NCI-H2107 (cell line): Measurements from ENCODE around the gene ABCA2.
"Not testable (repeated sequence)": the region's sequence is repeated elsewhere in the genome, so short reads cannot be mapped to it uniquely, and the experiment has no call there.

Source experiments
- DNase-seq: peaks from one replicate; lab custom pipeline; 2025; lab: John Stamatoyannopoulos, UW

Gene ABCA2

GRCh38 chr9:137014166-137014565 lies 13.9 kb downstream of the ABCA2 start:
- DNase-seq: no peak

DNA sequence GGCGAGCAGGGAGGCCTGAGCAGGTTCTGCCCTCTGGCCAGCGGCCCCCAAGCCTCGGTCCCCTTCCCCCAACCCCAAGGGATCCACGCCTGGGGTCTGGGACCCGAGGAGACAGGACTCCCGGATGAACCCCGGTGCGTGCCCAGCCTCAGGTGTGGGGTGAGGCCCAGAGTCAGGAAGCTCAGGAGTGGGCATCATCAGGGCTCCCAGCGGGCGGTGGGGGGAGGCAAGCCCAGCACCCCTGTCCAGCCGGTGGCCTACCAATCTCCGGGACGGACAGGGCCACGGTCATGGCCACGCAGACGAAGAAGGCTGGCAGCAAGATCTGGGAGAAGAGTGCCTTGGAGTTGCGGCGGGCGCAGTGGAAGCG lies 14.5 kb downstream of the ABCA2 start:
- DNase-seq: no peak

DNA sequence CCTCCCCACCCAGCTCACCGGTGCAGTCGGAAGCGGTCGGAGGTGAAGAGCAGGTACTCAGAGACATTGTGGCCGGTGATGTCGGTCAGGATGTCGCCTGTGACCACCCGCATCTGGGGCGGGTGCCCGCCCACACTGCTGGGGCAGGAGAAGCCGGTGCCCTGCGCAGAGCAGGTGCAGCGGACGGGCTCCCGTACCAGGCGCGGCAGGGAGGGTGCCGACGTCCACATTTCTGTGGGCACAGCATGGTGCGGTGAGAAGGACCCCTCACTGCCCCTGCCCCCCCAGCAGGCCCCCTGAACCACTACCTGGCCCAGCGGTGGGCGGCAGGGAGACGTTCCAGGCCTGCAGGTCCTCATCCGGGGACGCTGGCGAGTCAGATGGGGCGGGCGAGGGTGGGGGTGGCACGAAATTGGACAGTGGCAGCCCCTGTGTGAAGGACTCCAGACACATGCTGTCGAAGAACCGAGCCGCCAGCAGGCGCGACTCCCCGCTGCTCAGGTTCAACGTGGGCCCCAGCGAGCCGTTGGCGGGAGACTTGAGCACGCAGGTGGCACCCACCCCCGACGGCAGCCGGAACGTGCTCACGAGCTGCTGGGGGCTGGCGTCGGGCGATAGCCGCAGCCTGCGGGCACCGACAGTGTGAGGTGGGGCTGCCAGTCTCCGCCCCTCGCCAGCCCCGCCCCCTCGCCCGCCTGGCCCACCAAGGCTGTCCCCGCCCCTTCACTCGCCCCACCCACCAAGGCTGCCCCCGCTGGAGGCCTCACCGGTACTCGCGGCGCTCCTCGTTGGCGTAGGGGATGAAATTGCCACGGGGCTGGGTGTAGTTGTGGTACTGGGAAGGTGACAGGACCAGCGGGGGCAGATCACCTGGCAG lies 15.1 kb downstream of the ABCA2 start:
- DNase-seq: no peak

DNA sequence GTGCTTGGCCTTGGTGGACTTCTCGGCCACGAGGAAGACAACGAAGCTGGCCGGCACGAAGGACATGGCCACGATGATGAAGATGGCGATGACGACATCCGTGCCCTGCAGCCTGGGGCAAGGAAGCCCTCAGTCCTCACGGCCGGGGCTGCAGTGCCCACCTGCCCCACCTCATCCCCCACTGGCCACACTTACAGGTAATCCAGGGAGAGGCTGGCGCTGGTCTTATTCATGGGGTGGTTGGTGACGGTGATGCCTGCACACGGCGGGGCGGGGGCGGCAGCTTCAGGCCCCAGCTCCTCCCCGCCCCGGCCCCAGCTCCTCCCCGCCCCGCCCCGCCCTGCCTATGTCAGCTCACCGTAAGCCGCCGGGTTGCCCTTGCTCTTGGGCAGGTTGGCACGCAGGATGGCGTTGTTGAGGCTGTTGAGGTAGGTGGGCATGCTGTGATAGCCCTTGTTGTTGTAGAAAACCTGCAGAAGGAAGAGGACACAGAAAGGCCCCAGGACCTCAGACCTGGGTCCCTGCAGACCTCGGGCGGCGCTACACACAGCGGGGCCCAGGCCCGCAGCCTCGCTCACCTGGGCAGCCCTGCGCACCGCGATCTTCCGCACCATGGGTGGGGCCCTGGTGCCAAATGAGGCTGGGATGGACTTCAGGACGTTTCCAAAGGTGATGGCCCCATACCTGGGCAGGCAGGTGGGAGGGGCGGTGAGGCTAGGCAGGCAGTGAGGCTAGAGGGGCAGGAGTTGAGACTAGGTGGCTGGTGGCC lies 15.9 kb downstream of the ABCA2 start:
- no peak for DNase-seq

DNA sequence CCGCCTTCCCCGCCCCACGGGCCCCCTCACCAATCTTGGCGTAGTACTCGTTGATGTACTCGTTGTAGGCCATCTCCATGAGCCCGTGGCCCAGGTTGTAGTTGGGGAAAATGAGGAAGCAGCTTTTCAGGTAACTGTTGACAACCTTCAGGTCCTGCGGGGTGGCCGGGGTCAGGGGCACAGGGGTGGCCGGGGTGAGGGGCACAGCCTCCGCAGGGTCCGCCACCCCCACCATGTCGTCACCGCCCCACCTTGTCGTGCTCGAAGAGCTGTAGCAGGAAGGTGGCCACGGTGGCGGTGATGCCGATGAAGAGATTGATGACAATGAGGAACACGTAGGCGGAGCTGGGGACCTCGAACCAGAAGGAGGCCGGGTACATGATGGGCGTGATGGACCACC lies 16.9 kb downstream of the ABCA2 start:
- no peak for DNase-seq

DNA sequence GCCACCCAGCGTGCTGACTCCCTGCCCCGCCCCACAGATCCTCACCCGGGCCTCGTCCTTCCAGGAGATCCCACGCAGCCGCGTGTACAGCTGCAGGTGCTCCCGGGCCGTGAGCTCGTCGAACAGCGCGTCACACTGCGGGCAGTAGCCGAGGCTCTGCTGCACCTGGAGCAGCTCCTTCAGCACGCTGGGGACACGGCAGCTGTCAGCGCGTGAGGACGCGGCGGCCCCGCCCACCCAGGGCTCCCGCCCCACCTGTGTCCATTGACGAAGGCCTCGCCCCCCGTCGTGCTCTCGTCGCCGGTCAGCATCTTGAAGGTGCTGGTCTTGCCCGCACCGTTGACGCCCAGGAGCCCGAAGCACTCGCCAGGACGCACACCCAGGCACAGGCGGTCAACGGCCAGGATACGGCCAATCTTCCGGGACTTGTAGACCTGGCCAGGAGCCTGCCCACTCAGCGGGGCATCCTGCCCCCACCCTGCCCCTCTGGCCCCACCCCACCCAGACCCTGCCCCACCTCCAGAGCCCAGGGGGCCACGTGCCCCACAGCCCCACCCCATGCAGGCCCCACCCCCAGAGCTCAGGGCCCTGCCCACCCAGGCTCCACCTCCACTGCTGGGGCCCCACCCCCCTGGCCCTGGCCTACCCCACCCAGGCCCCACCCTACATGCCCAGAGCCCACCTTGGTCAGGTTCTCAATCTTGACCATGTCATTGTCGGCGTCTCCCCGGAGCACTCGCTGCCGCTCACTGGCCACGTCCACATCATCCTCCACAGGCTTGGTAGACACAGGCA lies 17.9 kb downstream of the ABCA2 start:
- no peak for DNase-seq

DNA sequence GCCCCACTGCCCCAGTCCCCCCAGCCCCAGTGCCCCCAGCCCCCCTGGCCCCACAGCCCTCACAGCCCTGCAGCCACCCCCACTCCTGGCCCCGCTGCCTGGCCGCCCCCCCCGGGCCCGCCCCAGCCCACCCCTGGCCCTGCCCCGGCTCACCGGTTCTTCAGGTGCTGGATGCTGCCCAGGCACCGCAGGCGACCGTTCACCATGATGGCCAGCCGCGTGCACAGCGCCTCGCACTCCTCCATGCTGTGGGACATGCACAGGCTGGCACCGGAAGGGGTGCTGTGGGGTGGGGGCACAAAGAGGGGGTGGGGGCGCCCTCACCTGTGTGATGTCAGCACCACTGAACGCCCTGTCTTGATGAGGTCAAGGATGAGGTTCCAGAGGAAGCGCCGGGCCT lies 18.8 kb downstream of the ABCA2 start:
- DNase-seq: no peak

GRCh38 chr9:137008312-137008711 lies 19.7 kb downstream of the ABCA2 start:
- no peak for DNase-seq

GRCh38 chr9:137007816-137008270 lies 20.2 kb downstream of the ABCA2 start:
- no peak for DNase-seq

GRCh38 chr9:137007108-137007815 lies 20.8 kb downstream of the ABCA2 start:
- no peak for DNase-seq

DNA sequence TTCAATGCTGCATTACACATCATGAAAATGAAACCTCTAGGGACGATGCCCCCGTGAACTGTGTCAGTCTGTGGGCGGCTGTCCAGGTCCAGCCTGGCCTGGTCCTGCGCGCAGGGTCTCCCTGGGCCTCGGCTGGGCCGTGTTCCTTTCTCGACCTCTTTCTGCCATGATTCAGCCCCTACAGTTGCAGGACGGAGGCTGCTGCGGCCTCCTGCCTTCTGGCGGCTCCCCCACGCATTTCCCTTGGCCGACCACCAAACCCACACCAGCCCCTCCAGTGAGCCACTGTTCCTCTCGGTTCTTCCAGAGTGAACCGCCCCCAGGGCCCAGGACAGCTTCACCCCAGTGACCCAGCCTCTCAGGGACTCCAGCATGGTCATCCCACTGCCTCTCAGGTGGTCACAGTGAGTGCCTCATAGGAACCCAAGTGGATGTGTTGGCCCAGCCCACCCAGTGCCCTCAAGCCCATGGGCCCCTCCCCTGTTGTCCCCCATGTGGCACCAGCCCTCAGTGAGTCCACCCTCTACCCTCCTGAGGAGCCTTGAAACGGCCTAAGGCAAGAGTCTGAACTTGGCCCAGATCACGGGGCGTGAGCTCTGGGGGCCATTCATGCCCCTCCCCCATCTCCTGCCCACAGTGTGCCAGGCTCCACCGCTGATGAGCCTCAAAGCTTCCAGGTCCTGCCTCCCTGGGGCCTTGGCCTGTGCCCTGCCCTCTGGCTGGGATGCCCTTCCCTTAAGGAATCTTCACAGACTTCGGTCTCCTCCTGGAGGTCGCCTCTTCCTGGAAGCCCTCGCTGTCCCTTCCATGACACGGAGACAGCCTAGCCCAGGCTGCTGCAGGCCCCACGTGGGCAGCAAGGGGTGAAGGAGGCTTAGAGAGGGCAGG lies 21.7 kb downstream of the ABCA2 start:
- DNase-seq: no peak

DNA sequence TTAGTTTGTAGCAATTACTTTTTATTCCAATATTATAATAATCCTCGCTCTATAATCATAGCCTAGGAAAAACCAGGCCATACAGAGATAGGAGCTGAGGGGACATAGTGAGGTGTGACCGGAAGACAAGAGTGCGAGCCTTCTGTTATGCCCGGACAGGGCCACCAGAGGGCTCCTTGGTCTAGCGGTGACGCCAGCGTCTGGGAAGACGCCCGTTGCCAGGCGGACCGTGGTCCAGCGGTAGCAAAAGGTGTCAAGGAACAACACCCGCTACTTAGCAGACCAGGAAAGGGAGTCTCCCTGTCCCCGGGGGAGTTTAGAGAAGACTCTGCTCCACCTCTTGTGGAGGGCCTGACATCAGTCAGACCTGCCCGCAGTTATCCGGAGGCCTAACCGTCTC lies 23.8 kb downstream of the ABCA2 start:
- DNase-seq: not testable (repeated sequence)

DNA sequence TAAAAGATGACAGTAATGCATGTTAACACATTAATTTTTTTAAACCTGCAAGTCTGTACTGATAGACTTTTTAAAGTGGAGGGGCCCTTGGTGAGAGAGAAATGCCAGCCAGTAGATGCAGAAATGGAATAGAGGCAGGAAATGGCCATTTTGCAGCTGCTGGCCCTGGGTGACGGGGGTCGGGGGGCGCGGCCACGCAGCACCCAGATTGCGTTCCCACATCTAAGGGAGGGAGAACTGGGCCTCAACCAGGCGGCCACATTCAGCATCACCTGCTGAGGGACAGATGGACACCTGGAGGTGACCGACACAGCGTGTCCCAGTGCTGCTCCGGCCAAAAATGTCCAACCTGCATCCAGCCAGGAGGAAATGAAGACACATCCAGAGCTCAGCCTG lies 25.4 kb downstream of the ABCA2 start:
- no peak for DNase-seq

GRCh38 chr9:137001857-137002645 lies 26.0 kb downstream of the ABCA2 start:
- DNase-seq: no peak

DNA sequence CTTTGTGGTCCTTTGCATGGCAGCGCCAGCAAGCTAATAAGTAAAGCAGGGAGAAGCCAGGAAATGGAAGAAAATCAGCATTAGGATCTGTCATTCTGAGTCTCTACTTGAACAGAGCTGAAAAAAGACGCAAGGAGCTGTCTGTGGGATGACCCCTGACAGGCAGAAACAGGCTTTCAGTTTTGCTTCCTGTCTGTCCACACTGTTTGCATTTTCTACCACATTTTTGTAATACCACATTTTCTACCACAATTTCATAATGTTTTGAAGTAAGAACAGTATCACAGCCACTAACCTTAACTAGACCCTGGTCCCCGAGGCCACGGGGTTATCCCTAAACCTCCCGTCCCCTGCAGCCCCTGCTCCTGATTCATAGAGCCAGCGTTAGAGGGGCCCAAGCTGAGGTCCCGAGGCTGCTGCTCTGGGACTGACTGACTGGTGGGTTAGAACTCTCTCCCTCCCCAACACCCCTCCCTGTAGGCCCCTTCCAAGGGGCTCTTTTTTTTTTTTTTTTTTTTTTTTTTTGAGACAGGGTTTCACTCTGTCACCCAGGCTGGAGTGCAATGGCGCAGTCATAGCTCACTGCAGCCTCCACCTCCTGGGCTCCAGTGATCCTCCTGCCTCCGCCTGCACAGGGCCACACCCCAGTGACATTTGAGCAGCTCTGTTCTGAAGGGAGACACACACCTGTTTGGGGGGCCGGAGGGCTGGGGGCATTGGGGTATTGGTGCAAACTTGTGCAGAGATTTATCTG lies 27.7 kb downstream of the ABCA2 start:
- no peak for DNase-seq

GRCh38 chr9:136997830-136998234 lies 30.2 kb downstream of the ABCA2 start:
- DNase-seq: no peak

DNA sequence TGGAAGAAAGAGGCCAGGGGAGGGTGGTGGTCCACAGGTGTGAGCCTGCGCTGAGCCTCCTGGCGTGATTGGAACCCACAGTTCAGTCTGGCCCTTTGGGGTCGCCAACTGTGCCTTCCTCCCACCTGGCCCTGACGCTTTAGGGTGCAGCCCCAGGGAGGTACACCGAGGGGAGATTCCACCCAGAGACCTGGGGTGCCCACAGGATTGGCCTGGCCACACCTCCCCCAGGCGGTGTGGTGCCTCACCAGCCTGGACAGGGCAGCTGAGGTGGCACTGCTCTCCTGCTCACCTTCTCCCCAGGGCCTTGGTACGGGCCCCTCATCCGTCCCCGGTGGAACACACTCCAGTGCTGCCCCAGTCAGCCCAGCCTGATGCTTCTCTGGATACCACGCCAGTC lies 30.7 kb downstream of the ABCA2 start:
- no peak for DNase-seq

GRCh38 chr9:136996361-136997292 lies 31.4 kb downstream of the ABCA2 start, which contains the start of gene CLIC3:
CLIC3 (minus strand) TSS chr9:136996568; CDS start chr9:136996543, 25 bp downstream.
- DNase-seq: no peak
